NB4 (cell line): ENCODE results near the gene BDKRB2.

Experiments
- POLR2A ChIP-seq: IDR thresholded peaks from 2 replicates; pipeline ENCODE4 v1.6.1; 2011; ENCODE audit warnings: mild to moderate bottlenecking; ENCODE audit not compliant: insufficient read length; ENCODE audit errors: extremely low read depth
- TF ChIP-seq, protein P1 (sequence below): IDR thresholded peaks from one replicate; pipeline ENCODE4 v1.5.1; 2012; ENCODE audit warnings: low read depth, low read length

DNA sequence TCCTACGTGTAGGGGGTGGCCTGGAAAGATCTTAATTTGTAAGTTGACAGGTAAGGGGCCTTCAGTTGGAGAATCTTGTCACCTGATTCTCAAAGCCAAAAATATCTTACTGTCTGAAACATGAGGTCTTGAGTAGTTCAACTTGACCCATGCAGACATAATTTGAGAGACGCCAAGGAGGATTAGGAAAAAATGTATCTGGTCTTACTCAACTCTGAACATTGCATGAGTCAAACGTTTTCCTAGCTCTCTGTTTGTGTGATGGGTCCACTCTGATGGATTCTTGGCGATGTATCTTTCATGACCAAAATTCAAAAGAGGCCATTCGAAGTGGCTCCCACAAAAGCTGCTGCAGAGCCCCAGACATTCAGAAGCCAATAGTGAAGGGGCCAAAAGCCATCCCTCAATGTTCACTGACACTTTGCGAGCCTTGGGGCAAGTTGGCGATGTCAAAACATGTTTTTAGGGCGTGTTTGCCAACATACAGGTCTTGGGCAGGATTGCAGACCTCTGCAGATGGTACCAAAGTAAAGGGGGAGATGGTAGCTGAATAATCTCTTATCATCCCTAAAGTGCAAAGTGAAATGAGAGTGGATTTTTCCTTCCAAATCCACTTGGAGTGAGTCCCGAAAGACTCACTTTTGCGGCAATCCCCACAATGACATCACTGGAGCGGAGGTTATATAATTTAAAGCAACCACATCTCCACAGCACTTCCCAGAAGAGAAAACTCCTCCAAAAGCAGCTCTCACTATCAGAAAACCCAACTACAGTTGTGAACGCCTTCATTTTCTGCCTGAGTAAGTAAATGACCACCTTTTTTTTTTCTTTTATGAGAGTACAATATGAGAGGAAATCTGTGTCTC lies 51.1 kb downstream of the BDKRB2 start, which contains the start of gene BDKRB1:
- TF ChIP-seq, protein P1, sequence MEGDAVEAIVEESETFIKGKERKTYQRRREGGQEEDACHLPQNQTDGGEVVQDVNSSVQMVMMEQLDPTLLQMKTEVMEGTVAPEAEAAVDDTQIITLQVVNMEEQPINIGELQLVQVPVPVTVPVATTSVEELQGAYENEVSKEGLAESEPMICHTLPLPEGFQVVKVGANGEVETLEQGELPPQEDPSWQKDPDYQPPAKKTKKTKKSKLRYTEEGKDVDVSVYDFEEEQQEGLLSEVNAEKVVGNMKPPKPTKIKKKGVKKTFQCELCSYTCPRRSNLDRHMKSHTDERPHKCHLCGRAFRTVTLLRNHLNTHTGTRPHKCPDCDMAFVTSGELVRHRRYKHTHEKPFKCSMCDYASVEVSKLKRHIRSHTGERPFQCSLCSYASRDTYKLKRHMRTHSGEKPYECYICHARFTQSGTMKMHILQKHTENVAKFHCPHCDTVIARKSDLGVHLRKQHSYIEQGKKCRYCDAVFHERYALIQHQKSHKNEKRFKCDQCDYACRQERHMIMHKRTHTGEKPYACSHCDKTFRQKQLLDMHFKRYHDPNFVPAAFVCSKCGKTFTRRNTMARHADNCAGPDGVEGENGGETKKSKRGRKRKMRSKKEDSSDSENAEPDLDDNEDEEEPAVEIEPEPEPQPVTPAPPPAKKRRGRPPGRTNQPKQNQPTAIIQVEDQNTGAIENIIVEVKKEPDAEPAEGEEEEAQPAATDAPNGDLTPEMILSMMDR: no peak
- no peak for TF ChIP-seq POLR2A
